ENCODE results near the gene EMD.

EMD gene

GRCh38 chrX:154348646-154349358, 30.3 kb upstream of the EMD start:
- H3K27me3 ChIP-seq, result peaks cover 19% of the 10 kb centered on the region; the same call in 1 of the 2 replicates
- H4K20me1 ChIP-seq, result peaks cover 33% of the 10 kb centered on the region; the same call in 1 of the 2 replicates
- H3K27ac ChIP-seq, result no peak overlapping the region; the same call in 1 of the 2 replicates
- H3K4me3 ChIP-seq, result no peak overlapping the region
- H3K36me3 ChIP-seq, result peaks cover 53% of the 10 kb centered on the region
- no peak overlapping the region for H3K9ac ChIP-seq
- no peak for TF ChIP-seq Cebpa-rat (IDR thresholded peaks at IDR 0.05)
- no peak overlapping the region for H3K4me2 ChIP-seq
- peaks cover 15% of the 10 kb centered on the region for H3K4me1 ChIP-seq
- no peaks in the 10 kb centered on the region for H3K9me3 ChIP-seq

- Histone ChIP-seq H3K4me2 (no peak overlapping the region), H3K27me3 (peaks cover 19% of the 10 kb centered on the region; the same call in 1 of the 2 replicates), H3K36me3 (peaks cover 60% of the 10 kb centered on the region), H3K4me3 (no peak overlapping the region), H3K27ac (no peak overlapping the region), H3K9ac (no peak overlapping the region), H4K20me1 (peaks cover 39% of the 10 kb centered on the region; the same call in 1 of the 2 replicates), H3K9me3 (no peaks in the 10 kb centered on the region), H3K4me1 (peaks cover 15% of the 10 kb centered on the region)
- TF ChIP-seq Cebpa-rat (IDR thresholded peaks at IDR 0.05), result no peak
Measured at GRCh38 chrX:154349359-154349935, 29.6 kb upstream of the EMD start.

GRCh38 chrX:154349979-154350378, 29.1 kb upstream of the EMD start:
- H3K27me3 ChIP-seq, result peaks cover 19% of the 10 kb centered on the region; the same call in 1 of the 2 replicates
- peaks cover 65% of the 10 kb centered on the region for H3K36me3 ChIP-seq
- no peak overlapping the region for H3K4me2 ChIP-seq
- no peak for TF ChIP-seq Cebpa-rat (IDR thresholded peaks at IDR 0.05)
- H3K9ac ChIP-seq, result no peak overlapping the region
- no peak overlapping the region for H3K27ac ChIP-seq
- no peak overlapping the region for H3K4me3 ChIP-seq
- peaks cover 41% of the 10 kb centered on the region; the same call in 1 of the 2 replicates for H4K20me1 ChIP-seq
- H3K4me1 ChIP-seq, result peaks cover 15% of the 10 kb centered on the region
- H3K9me3 ChIP-seq, result no peaks in the 10 kb centered on the region

DNA sequence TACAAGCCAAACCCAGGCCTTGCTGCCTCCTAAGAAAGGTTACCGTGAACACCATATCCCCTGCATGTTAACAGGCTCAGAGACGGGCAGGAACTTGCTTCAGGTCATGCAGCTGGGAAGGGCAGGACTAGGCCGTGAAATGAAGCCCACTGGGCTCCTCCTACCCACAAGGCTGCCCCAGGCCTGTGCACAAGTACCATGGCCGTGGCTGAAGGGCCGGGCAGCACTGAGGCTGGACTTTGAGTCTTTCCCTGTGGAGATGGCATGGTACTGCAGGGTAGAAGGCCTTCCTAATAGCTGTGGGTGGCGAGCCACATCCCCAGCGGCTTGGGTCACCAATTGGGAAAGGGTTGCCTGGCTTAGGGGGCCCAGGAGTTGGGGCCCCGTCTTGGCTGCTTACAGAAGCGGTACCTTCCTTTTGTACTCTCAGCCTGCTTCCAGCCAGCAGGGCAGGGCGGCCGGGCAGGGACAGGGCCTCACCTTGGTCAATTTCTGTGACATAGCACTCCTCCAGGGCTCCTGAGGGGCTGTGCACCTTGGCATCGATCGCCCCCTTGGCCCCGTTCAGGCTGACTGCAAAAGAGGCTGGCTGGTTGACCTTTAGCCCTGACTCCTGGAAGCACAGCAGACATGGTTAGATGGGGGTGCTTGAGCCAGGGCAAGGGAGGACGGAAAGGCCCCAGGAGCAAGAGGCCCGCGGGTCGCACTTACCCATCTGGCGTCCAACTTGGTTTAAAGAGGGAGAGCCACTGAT, 28.5 kb upstream of the EMD start:
- no peak overlapping the region for H3K4me2 ChIP-seq
- TF ChIP-seq Cebpa-rat (IDR thresholded peaks at IDR 0.05), result no peak
- H3K4me3 ChIP-seq, result no peak overlapping the region
- H3K36me3 ChIP-seq, result peaks cover 71% of the 10 kb centered on the region
- peaks cover 19% of the 10 kb centered on the region; the same call in 1 of the 2 replicates for H3K27me3 ChIP-seq
- H3K9ac ChIP-seq, result no peak overlapping the region
- H3K4me1 ChIP-seq, result peaks cover 15% of the 10 kb centered on the region
- peaks cover 45% of the 10 kb centered on the region; the same call in 1 of the 2 replicates for H4K20me1 ChIP-seq
- H3K9me3 ChIP-seq, result no peaks in the 10 kb centered on the region
- no peak overlapping the region for H3K27ac ChIP-seq

DNA sequence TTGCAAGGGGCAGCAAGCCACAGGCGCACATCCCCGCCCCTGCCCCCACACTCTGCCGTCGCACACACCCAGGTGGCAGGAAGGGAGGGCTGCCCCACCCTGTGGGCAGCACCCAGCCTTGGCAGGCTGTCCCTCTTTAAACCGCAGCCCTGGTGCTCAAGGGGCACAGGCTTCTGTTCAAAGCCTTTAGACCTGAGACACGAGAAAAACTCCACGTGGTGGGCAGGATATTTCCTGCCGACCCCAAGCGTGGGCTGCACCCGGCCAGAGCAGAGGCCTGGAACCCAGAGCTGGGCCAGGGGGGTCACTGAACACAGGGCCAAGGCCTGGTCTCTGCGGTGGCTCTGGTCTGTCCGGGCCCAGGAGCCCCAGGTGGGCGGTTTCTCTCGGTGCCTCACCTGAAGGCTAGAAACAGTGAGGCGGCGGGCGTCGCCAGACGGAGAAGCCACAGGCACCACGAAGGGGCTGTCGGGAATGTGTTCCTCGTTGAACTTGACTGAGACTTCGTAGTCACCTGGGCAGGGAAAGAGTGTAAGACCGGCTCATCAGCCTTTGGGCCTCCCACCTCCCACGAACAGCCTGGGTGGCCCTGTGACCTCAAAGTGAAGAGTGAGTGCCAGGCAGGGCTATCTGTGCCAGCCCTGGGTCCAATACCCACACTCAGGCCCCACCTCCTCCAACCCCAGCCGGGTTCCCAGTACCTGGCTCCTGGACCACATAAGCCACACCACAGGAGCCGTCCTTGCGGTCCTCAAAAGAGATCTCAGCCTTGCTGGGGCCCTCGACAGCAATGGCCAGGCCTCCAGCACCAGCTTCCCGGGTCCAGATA, 27.7 kb upstream of the EMD start:
- H3K27me3 ChIP-seq, result peaks cover 19% of the 10 kb centered on the region; the same call in 1 of the 2 replicates
- H3K27ac ChIP-seq, result no peak overlapping the region
- peaks cover 78% of the 10 kb centered on the region for H3K36me3 ChIP-seq
- no peak overlapping the region for H3K9ac ChIP-seq
- no peak overlapping the region for H3K4me2 ChIP-seq
- TF ChIP-seq Cebpa-rat (IDR thresholded peaks at IDR 0.05), result no peak
- H3K9me3 ChIP-seq, result 0 out of 2 replicates have a peak, but pooled peaks cover 3% of the 10 kb centered on the region
- H3K4me3 ChIP-seq, result no peak overlapping the region
- H4K20me1 ChIP-seq, result peaks cover 52% of the 10 kb centered on the region
- peaks cover 15% of the 10 kb centered on the region for H3K4me1 ChIP-seq

- Histone ChIP-seq H3K4me2 (no peak overlapping the region), H3K27ac (no peak overlapping the region), H4K20me1 (peaks cover 58% of the 10 kb centered on the region), H3K4me1 (peaks cover 15% of the 10 kb centered on the region), H3K9ac (no peak overlapping the region), H3K9me3 (0 out of 2 replicates have a peak, but pooled peaks cover 9% of the 10 kb centered on the region), H3K36me3 (peaks cover 85% of the 10 kb centered on the region), H3K4me3 (no peak overlapping the region), H3K27me3 (peaks cover 19% of the 10 kb centered on the region; the same call in 1 of the 2 replicates)
- no peak for TF ChIP-seq Cebpa-rat (IDR thresholded peaks at IDR 0.05)
Measured at GRCh38 chrX:154352012-154352401, 27.1 kb upstream of the EMD start.

- Histone ChIP-seq H3K4me2 (no peak overlapping the region), H3K9me3 (peaks cover 11% of the 10 kb centered on the region; the same call in 1 of the 2 replicates), H4K20me1 (peaks cover 63% of the 10 kb centered on the region), H3K4me1 (peaks cover 12% of the 10 kb centered on the region), H3K27me3 (peaks cover 19% of the 10 kb centered on the region; the same call in 1 of the 2 replicates), H3K4me3 (no peak overlapping the region), H3K27ac (no peak overlapping the region), H3K36me3 (peaks cover 89% of the 10 kb centered on the region), H3K9ac (no peak overlapping the region)
- no peak for TF ChIP-seq Cebpa-rat (IDR thresholded peaks at IDR 0.05)
Measured at GRCh38 chrX:154352466-154352865, 26.6 kb upstream of the EMD start.

GRCh38 chrX:154353172-154353843, 25.8 kb upstream of the EMD start:
- H3K36me3 ChIP-seq, result peaks cover 98% of the 10 kb centered on the region

More at GRCh38 chrX:154353172-154353843, 25.8 kb upstream of the EMD start:
- Histone ChIP-seq H3K4me3 (no peak overlapping the region), H3K9me3 (peaks cover 18% of the 10 kb centered on the region; the same call in 1 of the 2 replicates), H3K4me1 (peaks cover 3% of the 10 kb centered on the region; the same call in 1 of the 2 replicates), H3K9ac (no peak overlapping the region), H3K27ac (no peak overlapping the region), H4K20me1 (peaks cover 71% of the 10 kb centered on the region), H3K4me2 (no peak overlapping the region), H3K27me3 (peaks cover 19% of the 10 kb centered on the region; the same call in 1 of the 2 replicates)
- TF ChIP-seq Cebpa-rat (IDR thresholded peaks at IDR 0.05), result no peak

Data from BLaER1 (cell line).